Astrocyte (in vitro differentiated cells and primary cell): ENCODE measurements around the gene MRPL55.

ENCODE experiments used
- CTCF ChIP-seq: IDR thresholded peaks from 2 replicates; pipeline ENCODE4 v1.5.1; 2011; ENCODE audit warnings: low read depth, mild to moderate bottlenecking, inconsistent platforms, low read length, moderate library complexity; ENCODE audit not compliant: insufficient read depth
- EZH2 ChIP-seq: IDR thresholded peaks from 2 replicates; pipeline ENCODE4 v1.6.1; 2012; ENCODE audit warnings: mild to moderate bottlenecking, low read length, inconsistent platforms; ENCODE audit not compliant: insufficient read depth

GRCh38 chr1:228088586-228089498 is 20.3 kb downstream of the MRPL55 start:
- no peak for TF ChIP-seq CTCF
- no peak for TF ChIP-seq EZH2
